H1 (cell line): ENCODE measurements around the gene ZSCAN10. TPM values are rescaled to one million over a fixed set of nuclear protein-coding genes. Genes with fewer than 3 reads are reported as not detected.

Source experiments
- CTCF ChIA-PET: fragments of 300-600 bp; sonication (Branson Sonifier 250); formaldehyde crosslinking; loops from one replicate; lab custom pipeline; 2021; ENCODE audit not compliant: partially characterized antibody; lab: Charles Lee
- POLR2A ChIA-PET: fragments of 300-600 bp; sonication (Branson Sonifier 250); formaldehyde crosslinking; loops from one replicate; lab custom pipeline; 2021; ENCODE audit warnings: inconsistent platforms; ENCODE audit not compliant: partially characterized antibody; lab: Charles Lee
- DNase-seq, 2 experiments: peaks; one replicate each; pipeline versions ENCODE4 v3.0.0 to v3.0.0-alpha.2; 2010 to 2022; ENCODE audit warnings: low spot score in 2 of 2, low read depth in 1 of 2, mixed read lengths in 1 of 2
- FAIRE-seq: peaks from 2 replicates; lab custom pipeline; 2011; peaks lifted over from hg19 to GRCh38; lab: Jason Lieb, UNC
- H2AFZ ChIP-seq: 2 replicates; pipeline ENCODE4 v1.8.1; 2012; ENCODE audit warnings: low read length, inconsistent platforms
- H2AK5ac ChIP-seq: 2 replicates; pipeline ENCODE4 v1.6.1; 2013; ENCODE audit warnings: low read depth, low read length
- H2BK120ac ChIP-seq: replicated peaks from 2 replicates; pipeline ENCODE3; 2013; ENCODE audit warnings: low read depth, low read length, inconsistent platforms
- H2BK12ac ChIP-seq: 2 replicates; pipeline ENCODE4 v1.6.1; 2013; ENCODE audit warnings: low read depth, low read length
- H2BK15ac ChIP-seq: 2 replicates; pipeline ENCODE4 v1.6.1; 2013; ENCODE audit warnings: low read length
- H2BK20ac ChIP-seq: 2 replicates; pipeline ENCODE4 v1.6.1; 2013; ENCODE audit warnings: low read length
- H2BK5ac ChIP-seq: 2 replicates; pipeline ENCODE4 v1.6.1; 2013; ENCODE audit warnings: low read depth, low read length
- H3K14ac ChIP-seq: 2 replicates; pipeline ENCODE4 v1.6.1; 2013; ENCODE audit warnings: inconsistent platforms; ENCODE audit not compliant: insufficient read length
- H3K18ac ChIP-seq: 2 replicates; pipeline ENCODE4 v1.6.1; 2013; ENCODE audit warnings: low read length; ENCODE audit errors: extremely low read depth
- H3K23ac ChIP-seq: 2 replicates; pipeline ENCODE4 v1.6.1; 2013; ENCODE audit warnings: inconsistent platforms; ENCODE audit not compliant: insufficient read length
- H3K23me2 ChIP-seq: 2 replicates; pipeline ENCODE4 v1.6.1; 2013; ENCODE audit warnings: low read depth, low read length
- H3K27ac ChIP-seq: 2 replicates; pipeline ENCODE4 v1.6.1; 2011; ENCODE audit warnings: low read depth, low read length, inconsistent platforms
- H3K27me3 ChIP-seq, 4 experiments: replicated peaks in 1 of 4; 1 replicate in 1 of 4; 2 replicates in 3 of 4; pipeline versions ENCODE4 v1.6.1 to v1.8.1; 2011 to 2013; ENCODE audit warnings: low read length in 3 of 4, mild to moderate bottlenecking in 3 of 4, inconsistent platforms in 2 of 4, mixed read lengths in 2 of 4, moderate library complexity in 1 of 4; ENCODE audit not compliant: control insufficient read depth in 3 of 4, insufficient read depth in 3 of 4; ENCODE audit errors: extremely low read depth in 1 of 4
- H3K36me3 ChIP-seq, 4 experiments: 2 replicates each; pipeline versions ENCODE4 v1.6.1 to v1.8.1; 2011 to 2013; ENCODE audit warnings: mild to moderate bottlenecking in 4 of 4, low read length in 3 of 4, moderate library complexity in 2 of 4, control low read depth in 1 of 4, inconsistent platforms in 1 of 4; ENCODE audit not compliant: insufficient read depth in 4 of 4, control insufficient read depth in 2 of 4
- H3K4ac ChIP-seq: replicated peaks from 2 replicates; pipeline ENCODE3; 2013; ENCODE audit warnings: low read length, low read depth, mixed read lengths, inconsistent platforms; ENCODE audit not compliant: insufficient read length
- H3K4me1 ChIP-seq, 4 experiments: replicated peaks in 1 of 4; 1 replicate in 1 of 4; 2 replicates in 3 of 4; pipeline versions ENCODE4 v1.6.1 to v1.8.1; 2011 to 2013; ENCODE audit warnings: low read length in 3 of 4, inconsistent platforms in 2 of 4, mixed read lengths in 1 of 4; ENCODE audit not compliant: insufficient read depth in 4 of 4, control insufficient read depth in 3 of 4
- H3K4me2 ChIP-seq, 2 experiments: 2 replicates each; pipeline versions ENCODE4 v1.6.1 to v1.8.1; 2011 to 2013; ENCODE audit warnings: low read depth in 2 of 2, low read length in 2 of 2, control low read depth in 1 of 2, inconsistent platforms in 1 of 2, mild to moderate bottlenecking in 1 of 2; ENCODE audit not compliant: insufficient read depth in 1 of 2
- H3K4me3 ChIP-seq, 4 experiments: fragments of 200-600, 300-600 bp in 1 of 4; sonication (generic), shearing (Covaris generic), sonication (Bioruptor Twin) in 1 of 4; 2 replicates each; pipeline versions ENCODE4 v1.5.1 to v1.8.1; 2011 to 2016; ENCODE audit warnings: low read length in 4 of 4, low read depth in 3 of 4, control low read depth in 2 of 4, inconsistent platforms in 2 of 4, mild to moderate bottlenecking in 2 of 4, mixed read lengths in 1 of 4, moderate library complexity in 1 of 4; ENCODE audit not compliant: insufficient read depth in 2 of 4; ENCODE audit errors: extremely low read depth in 1 of 4
- H3K56ac ChIP-seq: replicated peaks from 2 replicates; pipeline ENCODE3; 2013; ENCODE audit warnings: low read depth, mild to moderate bottlenecking, mixed read lengths, low read length, inconsistent platforms; ENCODE audit not compliant: insufficient read length
- H3K79me1 ChIP-seq: 2 replicates; pipeline ENCODE4 v1.6.1; 2013; ENCODE audit warnings: low read depth, low read length, control low read depth
- H3K79me2 ChIP-seq, 2 experiments: 2 replicates each; pipeline versions ENCODE4 v1.6.1 to v1.8.1; 2012 to 2013; ENCODE audit warnings: low read length in 2 of 2, mild to moderate bottlenecking in 2 of 2, inconsistent platforms in 1 of 2; ENCODE audit not compliant: insufficient read depth in 2 of 2, control insufficient read depth in 1 of 2
- H3K9ac ChIP-seq, 4 experiments: replicated peaks in 1 of 4; 1 replicate in 1 of 4; 2 replicates in 3 of 4; pipeline versions ENCODE4 v1.6.1 to v1.8.1; 2011 to 2013; ENCODE audit warnings: low read depth in 3 of 4, low read length in 3 of 4, control low read depth in 2 of 4, mild to moderate bottlenecking in 2 of 4, moderate library complexity in 2 of 4, inconsistent platforms in 1 of 4; ENCODE audit errors: extremely low read depth in 1 of 4
- H3K9me3 ChIP-seq, 2 experiments: 2 replicates each; pipeline versions ENCODE4 v1.6.1 to v1.8.1; 2012 to 2013; ENCODE audit warnings: mild to moderate bottlenecking in 2 of 2, moderate library complexity in 2 of 2, control low read depth in 1 of 2, inconsistent platforms in 1 of 2, low read depth in 1 of 2, low read length in 1 of 2, mixed read lengths in 1 of 2; ENCODE audit not compliant: insufficient read depth in 2 of 2
- H4K20me1 ChIP-seq, 2 experiments: replicated peaks in 1 of 2; 2 replicates each; pipeline versions ENCODE3 to v1.8.1; 2011 to 2013; ENCODE audit warnings: inconsistent platforms in 2 of 2, low read length in 2 of 2, mild to moderate bottlenecking in 1 of 2; ENCODE audit not compliant: insufficient read depth in 2 of 2, control insufficient read depth in 1 of 2
- H4K5ac ChIP-seq: 2 replicates; pipeline ENCODE4 v1.6.1; 2013; ENCODE audit warnings: low read length, low read depth, mixed read lengths, inconsistent platforms; ENCODE audit not compliant: insufficient read length
- H4K8ac ChIP-seq: 2 replicates; pipeline ENCODE4 v1.8.0; 2013; ENCODE audit warnings: mild to moderate bottlenecking, moderate library complexity, low read length, inconsistent platforms; ENCODE audit not compliant: insufficient read depth; ENCODE audit errors: extremely low read depth
- H4K91ac ChIP-seq: replicated peaks from 2 replicates; pipeline ENCODE3; 2013; ENCODE audit warnings: low read length, mixed read lengths, inconsistent platforms; ENCODE audit not compliant: insufficient read length
- BACH1 ChIP-seq: IDR thresholded peaks from 2 replicates; pipeline ENCODE4 v1.6.1; 2012; ENCODE audit warnings: low read length, improper control_type of control experiment
- E2F6 ChIP-seq: IDR thresholded peaks from 2 replicates; pipeline ENCODE4 v1.6.1; 2012; ENCODE audit warnings: inconsistent platforms
- HDAC6 ChIP-seq: IDR thresholded peaks from one replicate; pipeline ENCODE4 v1.7.1; 2012; ENCODE audit warnings: low read depth, mild to moderate bottlenecking, inconsistent platforms, low read length, moderate library complexity
- KDM1A ChIP-seq: fragments of 200-600, 300-600 bp; sonication (generic); IDR thresholded peaks from 2 replicates; pipeline ENCODE4 v1.7.1; 2016; ENCODE audit warnings: mild to moderate bottlenecking, low read length, borderline replicate concordance
- KDM4A ChIP-seq: IDR thresholded peaks from one replicate; pipeline ENCODE4 v1.7.1; 2012; ENCODE audit warnings: low read depth, mild to moderate bottlenecking, moderate library complexity, low read length, inconsistent platforms; ENCODE audit not compliant: severe bottlenecking
- PHF8 ChIP-seq: fragments of 200-600 bp; sonication (generic); conservative IDR thresholded peaks from 2 replicates; pipeline ENCODE4 v1.7.1; 2012; ENCODE audit warnings: low read depth, mild to moderate bottlenecking, inconsistent platforms, low read length, moderate library complexity
- RBBP5 ChIP-seq: IDR thresholded peaks from 2 replicates; pipeline ENCODE4 v1.7.1; 2012; ENCODE audit warnings: low read depth, mild to moderate bottlenecking, inconsistent platforms, low read length, moderate library complexity, borderline replicate concordance
- SAP30 ChIP-seq: fragments of 300-600 bp; sonication (generic); IDR thresholded peaks from 2 replicates; pipeline ENCODE4 v1.7.1; 2012; ENCODE audit warnings: low read length, moderate library complexity, mild to moderate bottlenecking, inconsistent platforms; ENCODE audit not compliant: insufficient read depth, insufficient replicate concordance
- SIN3A ChIP-seq, 2 experiments: IDR thresholded peaks in 1 of 2; conservative IDR thresholded peaks in 1 of 2; 2 replicates each; pipeline ENCODE4 v1.6.1; 2011 to 2012; ENCODE audit warnings: low read length in 2 of 2, improper control_type of control experiment in 1 of 2, low read depth in 1 of 2, mild to moderate bottlenecking in 1 of 2
- SRF ChIP-seq: IDR thresholded peaks from 2 replicates; pipeline ENCODE4 v1.6.1; 2011; ENCODE audit warnings: mild to moderate bottlenecking, low read depth, low read length, moderate library complexity
- YY1 ChIP-seq: IDR thresholded peaks from 2 replicates; pipeline ENCODE4 v1.6.1; 2011; ENCODE audit warnings: low read depth, mild to moderate bottlenecking, low read length
- WGBS, 2 experiments: shearing (Covaris generic) in 1 of 2; methylation state at CpG; one replicate each; pipeline versions ENCODE4 v1.1.6 to v1.1.7; 2013 to 2015; ENCODE audit warnings: low lambda C conversion rate in 2 of 2, mixed read lengths in 2 of 2, inconsistent platforms in 1 of 2, low coverage in 1 of 2, missing lambda C conversion rate in 1 of 2; ENCODE audit not compliant: insufficient replicate concordance in 2 of 2, insufficient coverage in 1 of 2, insufficient read length in 1 of 2; ENCODE audit errors: extremely low coverage in 1 of 2, missing lambda C conversion rate in 1 of 2; 5-methylcytosine and 5-hydroxymethylcytosine counted together
- polyA plus RNA-seq, 7 experiments: library from polyadenylated mRNA; depleted of rRNA in 3 of 7; stranded (reverse) in 5 of 7; unstranded in 2 of 7; fragments of >200 nt in 5 of 7; fragments of 200-250 nt in 2 of 7; gene quantifications; 1 replicate in 5 of 7; 2 replicates in 1 of 7; 4 replicates in 1 of 7; pipeline versions ENCODE4 v1.2.1 to v1.2.3, GENCODE V29; 2011 to 2013; ENCODE audit warnings: missing spikeins in 2 of 7, mixed read lengths in 2 of 7
- total RNA-seq: library from RNA; stranded (reverse); fragmentation: NEBNext Ultra II Directional; extraction: Animal tissue kit (Norgen Biotek cat#: 25700); gene quantifications from 2 replicates; pipeline ENCODE4 v1.2.1, GENCODE V29; 2021

Gene ZSCAN10
- total and polyA plus RNA-seq, 2 of the 8 experiments (the other 6 are each of a cell fraction or from before 2014, with no cell fraction given), result 209 to 314 TPM

GRCh38 chr16:3066440-3066748, 32.7 kb downstream of the ZSCAN10 start:
- Histone ChIP-seq H3K27me3 (no peaks in the 10 kb centered on the region), H2BK5ac (peak overlapping the region; percentile 44; the same call in 1 of the 2 replicates), H4K5ac (no peak overlapping the region), H3K14ac (no peak overlapping the region), H3K4me2 (no peak overlapping the region), H3K56ac (no peak overlapping the region), H2BK20ac (no peak overlapping the region), H3K18ac (no peak overlapping the region), H3K36me3 (no peaks in the 10 kb centered on the region), H3K4me1 (peaks cover 0 to 4% (median 1%) of the 10 kb centered on the region in 4 experiments; a peak in 2 of 7 replicates), H3K4me3 (no peak overlapping the region), H4K8ac (no peak overlapping the region), H3K9ac (no peak overlapping the region), H3K23me2 (no peaks in the 10 kb centered on the region), H2AK5ac (no peak overlapping the region), H3K27ac (peak overlapping the region; percentile 23; the same call in 1 of the 2 replicates), H3K23ac (no peak overlapping the region), H4K20me1 (no peaks in the 10 kb centered on the region), H2AFZ (no peak overlapping the region), H2BK15ac (no peak overlapping the region), H2BK120ac (no peak overlapping the region), H2BK12ac (0 out of 2 replicates have a peak overlapping the region, but pooled peaks have one; percentile 94), H3K79me1 (no peaks in the 10 kb centered on the region), H3K79me2 (no peaks in the 10 kb centered on the region), H3K9me3 (no peaks in the 10 kb centered on the region), H3K4ac (no peak overlapping the region), H4K91ac (no peak overlapping the region)
- DNase-seq (no peak), FAIRE-seq (no peak)
- CTCF ChIA-PET, result interaction anchor here (1.0 to 2.7 kb wide), 5 partner anchors 9 to 63 kb away, joined by 3 to 12 read pairs (median 5); no protein-coding TSS in a partner anchor
- POLR2A ChIA-PET, result interaction anchor here (1.1 to 12.7 kb wide), 8 partner anchors 9 to 81 kb away, joined by 3 to 140 read pairs (median 4); partner anchors contain the start of genes CLDN9, ZNF205 and ZSCAN10
- 84% methylated on average over 7 of the region's 7 CpGs; no CpG with 5 or more reads in 1 of the 2 experiments for WGBS, 2 experiments
- TF ChIP-seq HDAC6 (no peak), KDM4A (no peak), E2F6 (no peak), PHF8 (no peak), YY1 (no peak), KDM1A (no peak), BACH1 (no peak), SRF (no peak), SAP30 (no peak), RBBP5 (no peak), SIN3A (conservative IDR thresholded peaks at IDR 0.05 in 1 of 2, IDR thresholded peaks at IDR 0.05 in 1 of 2; ENCODE audit: low read depth in 1 of 2, low read length in 2 of 2) (no peak)
